ENCODE results near the gene NDUFA8.

The NDUFA8 gene

DNA sequence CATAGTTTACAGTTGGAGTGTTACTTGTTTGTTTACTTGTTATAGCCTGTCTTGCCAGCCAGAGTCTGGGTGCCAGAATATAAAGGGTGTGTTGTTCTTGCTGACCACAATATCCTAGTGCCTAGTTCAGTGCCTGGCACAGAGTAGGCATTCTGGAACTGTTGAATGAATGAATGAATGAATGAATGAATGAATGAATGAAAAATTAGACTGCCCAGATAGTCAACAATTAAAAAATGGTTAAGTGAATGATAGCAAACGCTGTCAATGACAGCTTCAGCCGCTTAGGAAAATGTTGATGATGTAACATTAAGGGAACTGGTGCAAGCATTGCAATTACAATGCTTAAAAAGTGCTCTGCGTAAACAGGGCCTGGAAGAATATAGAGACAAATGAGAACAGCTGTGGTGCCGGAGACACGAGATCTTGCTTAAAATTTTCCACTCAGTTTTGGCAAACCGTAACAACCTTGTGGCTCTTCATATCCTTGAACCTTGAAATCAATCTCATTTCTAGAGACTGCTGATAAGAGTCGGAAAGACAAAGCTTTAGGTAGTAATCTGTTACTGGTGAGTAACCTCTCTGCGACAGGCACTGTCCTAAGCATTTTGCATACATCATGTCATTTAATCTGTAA lies 61.8 kb downstream of the NDUFA8 start:
- DNase-seq = no peak

DNA sequence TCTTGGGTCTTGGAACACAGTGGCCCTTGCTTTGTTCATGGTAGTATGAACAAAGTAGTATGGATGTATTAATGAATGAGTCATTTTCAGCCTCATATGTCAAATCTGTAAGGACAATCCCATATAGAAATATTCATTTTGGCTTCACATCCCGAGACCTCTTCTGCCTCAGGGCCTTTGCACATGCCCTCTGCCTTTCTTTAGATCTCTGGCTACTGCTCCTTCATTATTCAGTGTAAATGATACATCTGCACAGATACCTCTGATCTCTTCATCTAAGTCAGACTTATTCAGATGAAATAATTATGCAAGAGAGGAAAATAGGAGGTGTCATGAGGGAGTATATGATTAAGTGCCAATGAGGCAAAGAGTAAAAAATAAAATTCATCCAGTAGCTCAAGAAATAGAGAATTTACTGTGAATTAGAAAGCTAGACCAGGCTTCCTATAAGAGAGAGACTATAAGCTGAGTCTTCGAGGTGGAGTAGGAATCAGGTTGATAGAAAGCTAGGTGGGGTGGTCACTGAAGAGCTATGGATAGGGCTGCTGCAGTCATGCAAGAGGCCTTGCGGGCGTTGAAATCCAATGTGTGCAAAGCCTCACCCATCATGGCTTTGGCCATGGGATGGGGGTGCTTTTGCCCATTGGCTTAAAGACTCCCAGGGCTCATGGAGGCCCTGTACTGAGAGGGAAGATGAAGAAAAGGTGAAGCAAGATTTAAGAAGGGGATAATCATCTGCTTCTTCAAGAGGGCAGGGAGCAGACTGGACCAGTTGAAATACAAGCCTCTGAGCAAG lies 62.8 kb downstream of the NDUFA8 start:
- DNase-seq = no peak

DNA sequence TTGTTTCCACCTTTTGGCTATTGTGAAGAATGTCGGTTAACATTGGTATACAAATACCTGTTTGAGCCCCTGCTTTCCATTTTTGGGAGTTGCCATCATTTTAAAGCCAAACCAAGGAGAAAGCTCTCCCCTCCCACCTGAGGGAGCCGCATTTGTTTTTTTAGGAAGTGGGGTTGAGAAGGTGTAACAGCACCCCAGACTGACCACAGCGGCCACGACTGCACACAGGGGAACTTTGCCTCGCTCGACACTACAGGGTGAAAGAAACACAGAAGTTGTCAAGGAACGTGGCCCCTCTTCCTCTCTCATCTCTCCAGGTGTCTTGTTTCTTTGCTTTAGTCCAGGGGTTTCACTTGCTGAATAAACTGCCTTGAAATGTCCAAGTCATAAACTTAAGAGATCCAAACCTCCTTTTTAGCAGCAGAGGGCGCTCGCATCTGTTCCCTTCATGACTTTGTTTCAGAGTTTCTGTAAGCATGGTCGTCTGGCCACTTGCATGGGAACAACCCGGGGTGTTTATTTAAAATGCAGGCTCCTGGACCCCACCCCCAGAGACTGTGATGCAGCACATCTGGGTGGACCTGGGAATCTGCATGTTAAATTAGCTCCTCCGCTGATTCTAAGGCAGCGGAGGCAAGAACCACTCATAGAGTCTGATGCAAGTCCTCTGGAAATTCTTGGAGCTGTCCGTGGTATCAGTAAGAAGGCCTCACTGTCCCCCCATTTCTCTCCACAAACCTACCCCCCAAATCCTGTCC lies 64.4 kb downstream of the NDUFA8 start:
- no peak for DNase-seq
